ENCODE results near the gene ELMO1. TPM values are rescaled to one million over a fixed set of nuclear protein-coding genes. Genes with fewer than 3 reads are reported as not detected.

Gene ELMO1
- total and polyA plus RNA-seq, 2 experiments from 2014 or later, result 6.5 to 24.9 TPM

DNA sequence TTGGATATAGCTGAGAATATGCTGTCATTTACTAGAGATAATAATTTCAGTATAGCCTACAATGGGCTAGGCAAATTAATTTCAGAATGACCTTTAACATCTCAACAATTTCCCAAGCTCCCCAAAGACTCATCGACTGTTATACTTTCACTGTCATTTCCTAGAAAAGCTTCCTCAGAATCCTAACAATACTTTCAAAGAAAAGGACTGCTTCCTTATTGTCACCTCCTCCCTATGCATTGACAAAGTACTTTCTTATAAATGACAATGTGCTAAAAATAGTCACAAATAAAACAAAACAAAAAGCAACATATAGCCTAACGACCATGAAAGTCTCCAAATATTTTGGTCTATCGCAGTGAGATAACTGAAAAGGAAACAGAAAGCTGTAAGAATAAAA, 272.6 kb downstream of the ELMO1 start (continued):
- TF ChIP-seq, protein P1, sequence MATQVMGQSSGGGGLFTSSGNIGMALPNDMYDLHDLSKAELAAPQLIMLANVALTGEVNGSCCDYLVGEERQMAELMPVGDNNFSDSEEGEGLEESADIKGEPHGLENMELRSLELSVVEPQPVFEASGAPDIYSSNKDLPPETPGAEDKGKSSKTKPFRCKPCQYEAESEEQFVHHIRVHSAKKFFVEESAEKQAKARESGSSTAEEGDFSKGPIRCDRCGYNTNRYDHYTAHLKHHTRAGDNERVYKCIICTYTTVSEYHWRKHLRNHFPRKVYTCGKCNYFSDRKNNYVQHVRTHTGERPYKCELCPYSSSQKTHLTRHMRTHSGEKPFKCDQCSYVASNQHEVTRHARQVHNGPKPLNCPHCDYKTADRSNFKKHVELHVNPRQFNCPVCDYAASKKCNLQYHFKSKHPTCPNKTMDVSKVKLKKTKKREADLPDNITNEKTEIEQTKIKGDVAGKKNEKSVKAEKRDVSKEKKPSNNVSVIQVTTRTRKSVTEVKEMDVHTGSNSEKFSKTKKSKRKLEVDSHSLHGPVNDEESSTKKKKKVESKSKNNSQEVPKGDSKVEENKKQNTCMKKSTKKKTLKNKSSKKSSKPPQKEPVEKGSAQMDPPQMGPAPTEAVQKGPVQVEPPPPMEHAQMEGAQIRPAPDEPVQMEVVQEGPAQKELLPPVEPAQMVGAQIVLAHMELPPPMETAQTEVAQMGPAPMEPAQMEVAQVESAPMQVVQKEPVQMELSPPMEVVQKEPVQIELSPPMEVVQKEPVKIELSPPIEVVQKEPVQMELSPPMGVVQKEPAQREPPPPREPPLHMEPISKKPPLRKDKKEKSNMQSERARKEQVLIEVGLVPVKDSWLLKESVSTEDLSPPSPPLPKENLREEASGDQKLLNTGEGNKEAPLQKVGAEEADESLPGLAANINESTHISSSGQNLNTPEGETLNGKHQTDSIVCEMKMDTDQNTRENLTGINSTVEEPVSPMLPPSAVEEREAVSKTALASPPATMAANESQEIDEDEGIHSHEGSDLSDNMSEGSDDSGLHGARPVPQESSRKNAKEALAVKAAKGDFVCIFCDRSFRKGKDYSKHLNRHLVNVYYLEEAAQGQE (IDR thresholded peaks at IDR 0.05; ENCODE audit: unreplicated experiment), result no peak
- no peak for TF ChIP-seq ZNF114 (CRISPR knock-in tag; IDR thresholded peaks at IDR 0.05)
- TF ChIP-seq JUNB (IDR thresholded peaks at IDR 0.05; ENCODE audit: unreplicated experiment), result no peak
- no peak for TF ChIP-seq POLR2AphosphoS5 (IDR thresholded peaks at IDR 0.05; ENCODE audit: low read depth)
- TF ChIP-seq EZH2 (IDR thresholded peaks at IDR 0.05; ENCODE audit: low read depth, unreplicated experiment), result no peak
- TF ChIP-seq, protein P2, sequence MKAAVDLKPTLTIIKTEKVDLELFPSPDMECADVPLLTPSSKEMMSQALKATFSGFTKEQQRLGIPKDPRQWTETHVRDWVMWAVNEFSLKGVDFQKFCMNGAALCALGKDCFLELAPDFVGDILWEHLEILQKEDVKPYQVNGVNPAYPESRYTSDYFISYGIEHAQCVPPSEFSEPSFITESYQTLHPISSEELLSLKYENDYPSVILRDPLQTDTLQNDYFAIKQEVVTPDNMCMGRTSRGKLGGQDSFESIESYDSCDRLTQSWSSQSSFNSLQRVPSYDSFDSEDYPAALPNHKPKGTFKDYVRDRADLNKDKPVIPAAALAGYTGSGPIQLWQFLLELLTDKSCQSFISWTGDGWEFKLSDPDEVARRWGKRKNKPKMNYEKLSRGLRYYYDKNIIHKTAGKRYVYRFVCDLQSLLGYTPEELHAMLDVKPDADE (IDR thresholded peaks at IDR 0.05), result no peak

DNA sequence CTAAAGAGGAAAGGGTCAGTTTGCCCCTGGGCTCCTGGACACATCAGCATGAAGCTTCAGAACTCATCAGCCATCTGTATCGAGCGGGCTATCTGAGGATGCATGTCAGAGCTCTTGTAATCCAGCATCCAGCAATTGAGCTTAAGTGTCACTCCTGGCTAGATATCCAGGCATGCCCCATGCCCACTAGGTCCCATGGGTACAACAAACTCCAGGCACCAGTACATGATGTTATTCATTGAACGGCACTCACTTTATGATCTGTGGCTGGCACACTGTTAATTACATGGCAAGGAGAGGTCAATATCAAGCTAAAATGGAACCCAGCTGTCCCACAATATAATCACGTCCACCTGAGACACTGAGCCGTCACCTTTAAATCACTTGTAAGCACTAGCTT, 274.2 kb downstream of the ELMO1 start:
- peaks cover 11% of the 10 kb centered on the region; the same call in 1 of the 2 replicates for H3K36me3 ChIP-seq (ENCODE audit: insufficient read depth)
- peaks cover 3% of the 10 kb centered on the region; the same call in 1 of the 3 replicates for H3K4me1 Mint-ChIP-seq
- no peaks in the 10 kb centered on the region for H3K9me2 ChIP-seq (ENCODE audit: insufficient read depth)
- no peak overlapping the region for H3K4me3 Mint-ChIP-seq
- H3K4me2 ChIP-seq, result no peak overlapping the region
- DNase-seq (ENCODE audit: low spot score) (no peak), ATAC-seq (no peak)
- H3K4me3 ChIP-seq, result no peak overlapping the region
- no peaks in the 10 kb centered on the region for H3K27me3 Mint-ChIP-seq (ENCODE audit: insufficient read depth, low read depth, poor library complexity)
- no peaks in the 10 kb centered on the region for H3K79me2 ChIP-seq (replicated peaks; ENCODE audit: insufficient read depth)
- no peak overlapping the region for H2AFZ ChIP-seq
- peaks cover 13% of the 10 kb centered on the region for H3K9me3 Mint-ChIP-seq
- H3K27ac Mint-ChIP-seq, result no peak overlapping the region
- no peaks in the 10 kb centered on the region for H3K4me1 ChIP-seq (ENCODE audit: insufficient read depth)
- no peaks in the 10 kb centered on the region for H4K20me1 ChIP-seq (replicated peaks; ENCODE audit: insufficient read depth)
- no peaks in the 10 kb centered on the region for H3F3A ChIP-seq (replicated peaks; ENCODE audit: low read depth)
- H3K36me3 Mint-ChIP-seq (ENCODE audit: low read depth), result peaks cover 19% of the 10 kb centered on the region
- H3K27me3 ChIP-seq (ENCODE audit: insufficient read depth), result no peaks in the 10 kb centered on the region
- H3K27ac ChIP-seq (ENCODE audit: low read depth), result no peak overlapping the region
- TF ChIP-seq POLR2AphosphoS5 (IDR thresholded peaks at IDR 0.05; ENCODE audit: low read depth) (no peak), EZH2phosphoT487 (IDR thresholded peaks at IDR 0.05; ENCODE audit: unreplicated experiment) (no peak), ZNF114 (CRISPR knock-in tag; IDR thresholded peaks at IDR 0.05) (no peak), ZNF331 (CRISPR knock-in tag; IDR thresholded peaks at IDR 0.05; ENCODE audit: low read depth) (no peak), STAT1 (IDR thresholded peaks at IDR 0.05; ENCODE audit: unreplicated experiment) (no peak)
- TF ChIP-seq, protein P3, sequence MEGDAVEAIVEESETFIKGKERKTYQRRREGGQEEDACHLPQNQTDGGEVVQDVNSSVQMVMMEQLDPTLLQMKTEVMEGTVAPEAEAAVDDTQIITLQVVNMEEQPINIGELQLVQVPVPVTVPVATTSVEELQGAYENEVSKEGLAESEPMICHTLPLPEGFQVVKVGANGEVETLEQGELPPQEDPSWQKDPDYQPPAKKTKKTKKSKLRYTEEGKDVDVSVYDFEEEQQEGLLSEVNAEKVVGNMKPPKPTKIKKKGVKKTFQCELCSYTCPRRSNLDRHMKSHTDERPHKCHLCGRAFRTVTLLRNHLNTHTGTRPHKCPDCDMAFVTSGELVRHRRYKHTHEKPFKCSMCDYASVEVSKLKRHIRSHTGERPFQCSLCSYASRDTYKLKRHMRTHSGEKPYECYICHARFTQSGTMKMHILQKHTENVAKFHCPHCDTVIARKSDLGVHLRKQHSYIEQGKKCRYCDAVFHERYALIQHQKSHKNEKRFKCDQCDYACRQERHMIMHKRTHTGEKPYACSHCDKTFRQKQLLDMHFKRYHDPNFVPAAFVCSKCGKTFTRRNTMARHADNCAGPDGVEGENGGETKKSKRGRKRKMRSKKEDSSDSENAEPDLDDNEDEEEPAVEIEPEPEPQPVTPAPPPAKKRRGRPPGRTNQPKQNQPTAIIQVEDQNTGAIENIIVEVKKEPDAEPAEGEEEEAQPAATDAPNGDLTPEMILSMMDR (conservative IDR thresholded peaks at IDR 0.05; ENCODE audit: low read depth in 2 of 2), result no peak
- TF ChIP-seq, protein P2 (IDR thresholded peaks at IDR 0.05), result no peak
- TF ChIP-seq, protein P4, sequence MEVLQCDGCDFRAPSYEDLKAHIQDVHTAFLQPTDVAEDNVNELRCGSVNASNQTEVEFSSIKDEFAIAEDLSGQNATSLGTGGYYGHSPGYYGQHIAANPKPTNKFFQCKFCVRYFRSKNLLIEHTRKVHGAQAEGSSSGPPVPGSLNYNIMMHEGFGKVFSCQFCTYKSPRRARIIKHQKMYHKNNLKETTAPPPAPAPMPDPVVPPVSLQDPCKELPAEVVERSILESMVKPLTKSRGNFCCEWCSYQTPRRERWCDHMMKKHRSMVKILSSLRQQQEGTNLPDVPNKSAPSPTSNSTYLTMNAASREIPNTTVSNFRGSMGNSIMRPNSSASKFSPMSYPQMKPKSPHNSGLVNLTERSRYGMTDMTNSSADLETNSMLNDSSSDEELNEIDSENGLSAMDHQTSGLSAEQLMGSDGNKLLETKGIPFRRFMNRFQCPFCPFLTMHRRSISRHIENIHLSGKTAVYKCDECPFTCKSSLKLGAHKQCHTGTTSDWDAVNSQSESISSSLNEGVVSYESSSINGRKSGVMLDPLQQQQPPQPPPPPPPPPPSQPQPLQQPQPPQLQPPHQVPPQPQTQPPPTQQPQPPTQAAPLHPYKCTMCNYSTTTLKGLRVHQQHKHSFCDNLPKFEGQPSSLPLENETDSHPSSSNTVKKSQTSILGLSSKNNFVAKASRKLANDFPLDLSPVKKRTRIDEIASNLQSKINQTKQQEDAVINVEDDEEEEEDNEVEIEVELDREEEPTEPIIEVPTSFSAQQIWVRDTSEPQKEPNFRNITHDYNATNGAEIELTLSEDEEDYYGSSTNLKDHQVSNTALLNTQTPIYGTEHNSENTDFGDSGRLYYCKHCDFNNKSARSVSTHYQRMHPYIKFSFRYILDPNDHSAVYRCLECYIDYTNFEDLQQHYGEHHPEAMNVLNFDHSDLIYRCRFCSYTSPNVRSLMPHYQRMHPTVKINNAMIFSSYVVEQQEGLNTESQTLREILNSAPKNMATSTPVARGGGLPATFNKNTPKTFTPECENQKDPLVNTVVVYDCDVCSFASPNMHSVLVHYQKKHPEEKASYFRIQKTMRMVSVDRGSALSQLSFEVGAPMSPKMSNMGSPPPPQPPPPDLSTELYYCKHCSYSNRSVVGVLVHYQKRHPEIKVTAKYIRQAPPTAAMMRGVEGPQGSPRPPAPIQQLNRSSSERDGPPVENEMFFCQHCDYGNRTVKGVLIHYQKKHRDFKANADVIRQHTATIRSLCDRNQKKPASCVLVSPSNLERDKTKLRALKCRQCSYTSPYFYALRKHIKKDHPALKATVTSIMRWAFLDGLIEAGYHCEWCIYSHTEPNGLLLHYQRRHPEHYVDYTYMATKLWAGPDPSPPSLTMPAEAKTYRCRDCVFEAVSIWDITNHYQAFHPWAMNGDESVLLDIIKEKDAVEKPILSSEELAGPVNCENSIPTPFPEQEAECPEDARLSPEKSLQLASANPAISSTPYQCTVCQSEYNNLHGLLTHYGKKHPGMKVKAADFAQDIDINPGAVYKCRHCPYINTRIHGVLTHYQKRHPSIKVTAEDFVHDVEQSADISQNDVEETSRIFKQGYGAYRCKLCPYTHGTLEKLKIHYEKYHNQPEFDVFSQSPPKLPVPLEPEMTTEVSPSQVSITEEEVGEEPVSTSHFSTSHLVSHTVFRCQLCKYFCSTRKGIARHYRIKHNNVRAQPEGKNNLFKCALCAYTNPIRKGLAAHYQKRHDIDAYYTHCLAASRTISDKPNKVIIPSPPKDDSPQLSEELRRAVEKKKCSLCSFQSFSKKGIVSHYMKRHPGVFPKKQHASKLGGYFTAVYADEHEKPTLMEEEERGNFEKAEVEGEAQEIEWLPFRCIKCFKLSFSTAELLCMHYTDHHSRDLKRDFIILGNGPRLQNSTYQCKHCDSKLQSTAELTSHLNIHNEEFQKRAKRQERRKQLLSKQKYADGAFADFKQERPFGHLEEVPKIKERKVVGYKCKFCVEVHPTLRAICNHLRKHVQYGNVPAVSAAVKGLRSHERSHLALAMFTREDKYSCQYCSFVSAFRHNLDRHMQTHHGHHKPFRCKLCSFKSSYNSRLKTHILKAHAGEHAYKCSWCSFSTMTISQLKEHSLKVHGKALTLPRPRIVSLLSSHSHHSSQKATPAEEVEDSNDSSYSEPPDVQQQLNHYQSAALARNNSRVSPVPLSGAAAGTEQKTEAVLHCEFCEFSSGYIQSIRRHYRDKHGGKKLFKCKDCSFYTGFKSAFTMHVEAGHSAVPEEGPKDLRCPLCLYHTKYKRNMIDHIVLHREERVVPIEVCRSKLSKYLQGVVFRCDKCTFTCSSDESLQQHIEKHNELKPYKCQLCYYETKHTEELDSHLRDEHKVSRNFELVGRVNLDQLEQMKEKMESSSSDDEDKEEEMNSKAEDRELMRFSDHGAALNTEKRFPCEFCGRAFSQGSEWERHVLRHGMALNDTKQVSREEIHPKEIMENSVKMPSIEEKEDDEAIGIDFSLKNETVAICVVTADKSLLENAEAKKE (CRISPR knock-in tag; IDR thresholded peaks at IDR 0.05), result no peak

All from GM23338 (cell line).